ENCODE data around the gene SERPINB2.
"Not testable (repeated sequence)": the region's sequence is repeated elsewhere in the genome, so short reads cannot be mapped to it uniquely, and the experiment has no call there.

SERPINB2 gene

GRCh38 chr18:63888470-63889190, 1.1 kb downstream of the SERPINB2 start:
- DNase-seq (ENCODE audit: low read depth in 2 of 3, low spot score in 1 of 3), result no peak

GRCh38 chr18:63889626-63890025, 2.1 kb downstream of the SERPINB2 start:
- no peak for DNase-seq (ENCODE audit: low read depth in 2 of 3, low spot score in 1 of 3)

DNA sequence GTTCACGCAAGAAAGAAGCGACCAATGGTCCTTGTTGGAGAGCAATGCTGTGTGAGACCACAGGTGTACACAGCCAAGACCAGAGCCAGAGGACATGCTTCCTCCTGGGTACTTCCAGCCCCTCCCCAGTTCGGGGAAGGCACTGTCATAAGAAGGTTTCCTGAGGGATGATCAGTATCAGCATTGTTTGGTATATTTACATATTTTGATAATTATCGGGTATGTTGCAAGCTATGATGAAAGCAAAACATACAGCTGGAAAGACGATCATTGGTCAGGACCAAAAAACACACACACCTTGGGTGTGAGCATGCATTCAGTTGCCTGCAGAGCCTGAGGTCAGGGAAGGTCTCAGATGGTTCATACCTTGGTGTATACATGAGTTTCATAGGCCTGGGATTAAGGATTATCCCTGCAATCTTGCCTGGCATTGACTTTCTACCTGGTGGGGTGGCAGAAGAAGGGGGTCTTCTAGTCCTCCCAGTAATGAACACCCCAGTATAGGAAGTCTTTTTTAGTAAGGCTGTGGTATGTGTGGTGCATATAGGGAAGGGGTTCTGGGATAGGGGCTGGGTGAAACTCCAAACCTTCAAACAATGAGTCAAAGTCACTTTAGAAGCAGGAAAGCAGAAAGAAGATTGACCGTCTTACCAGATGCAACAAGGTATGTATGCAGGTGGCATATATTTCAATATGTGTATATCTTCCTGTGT, 2.9 kb downstream of the SERPINB2 start:
- DNase-seq (ENCODE audit: low read depth in 2 of 3, low spot score in 1 of 3), result no peak

GRCh38 chr18:63890950-63891304, 3.4 kb downstream of the SERPINB2 start:
- no peak for DNase-seq (ENCODE audit: low read depth in 2 of 3, low spot score in 1 of 3)

DNA sequence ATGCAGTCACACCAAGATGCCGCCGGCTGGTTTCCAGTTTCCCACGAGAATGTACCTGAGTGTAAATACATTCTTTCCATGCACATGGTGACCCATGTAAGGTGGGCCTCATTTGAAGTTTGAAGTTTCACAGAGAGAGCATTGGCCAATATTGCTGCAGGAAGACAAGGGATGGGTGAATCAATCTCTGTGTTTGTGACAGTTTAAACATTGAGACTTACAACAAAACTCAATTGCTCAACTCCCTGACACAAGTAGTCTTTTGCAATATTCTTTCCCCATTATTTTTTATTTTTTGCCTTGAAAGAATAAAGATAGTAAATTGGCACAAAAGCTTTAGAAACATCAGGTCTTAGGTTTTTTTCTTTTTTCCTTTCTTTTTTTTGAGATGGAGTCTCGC, 5.1 kb downstream of the SERPINB2 start:
- no peak for DNase-seq (ENCODE audit: low read depth in 2 of 3, low spot score in 1 of 3)

GRCh38 chr18:63894106-63894772, 6.7 kb downstream of the SERPINB2 start:
- DNase-seq (ENCODE audit: low read depth in 2 of 3, low spot score in 1 of 3), result no peak

GRCh38 chr18:63895190-63895589, 7.7 kb downstream of the SERPINB2 start:
- DNase-seq (ENCODE audit: low read depth in 2 of 3, low spot score in 1 of 3), result no peak

DNA sequence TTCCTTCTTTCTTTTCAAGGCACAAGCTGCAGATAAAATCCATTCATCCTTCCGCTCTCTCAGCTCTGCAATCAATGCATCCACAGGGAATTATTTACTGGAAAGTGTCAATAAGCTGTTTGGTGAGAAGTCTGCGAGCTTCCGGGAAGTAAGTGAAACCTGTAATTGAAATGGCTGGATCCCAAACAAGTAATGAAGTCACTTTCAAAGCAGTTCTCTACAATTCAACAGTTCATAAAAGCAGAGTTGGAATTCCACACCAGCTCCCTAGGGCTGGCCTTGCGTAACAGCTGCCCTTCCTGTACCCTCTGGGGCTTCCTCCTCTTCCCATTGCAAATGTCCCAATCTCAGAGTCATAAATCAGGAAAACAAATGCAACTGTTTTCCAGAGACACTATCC, 9.6 kb downstream of the SERPINB2 start:
- DNase-seq (ENCODE audit: low read depth in 2 of 3, low spot score in 1 of 3), result no peak

- DNase-seq (ENCODE audit: low read depth in 2 of 3, low spot score in 1 of 3), result no peak
These were observed 11.7 kb downstream of the SERPINB2 start for GRCh38 chr18:63899206-63899605.

DNA sequence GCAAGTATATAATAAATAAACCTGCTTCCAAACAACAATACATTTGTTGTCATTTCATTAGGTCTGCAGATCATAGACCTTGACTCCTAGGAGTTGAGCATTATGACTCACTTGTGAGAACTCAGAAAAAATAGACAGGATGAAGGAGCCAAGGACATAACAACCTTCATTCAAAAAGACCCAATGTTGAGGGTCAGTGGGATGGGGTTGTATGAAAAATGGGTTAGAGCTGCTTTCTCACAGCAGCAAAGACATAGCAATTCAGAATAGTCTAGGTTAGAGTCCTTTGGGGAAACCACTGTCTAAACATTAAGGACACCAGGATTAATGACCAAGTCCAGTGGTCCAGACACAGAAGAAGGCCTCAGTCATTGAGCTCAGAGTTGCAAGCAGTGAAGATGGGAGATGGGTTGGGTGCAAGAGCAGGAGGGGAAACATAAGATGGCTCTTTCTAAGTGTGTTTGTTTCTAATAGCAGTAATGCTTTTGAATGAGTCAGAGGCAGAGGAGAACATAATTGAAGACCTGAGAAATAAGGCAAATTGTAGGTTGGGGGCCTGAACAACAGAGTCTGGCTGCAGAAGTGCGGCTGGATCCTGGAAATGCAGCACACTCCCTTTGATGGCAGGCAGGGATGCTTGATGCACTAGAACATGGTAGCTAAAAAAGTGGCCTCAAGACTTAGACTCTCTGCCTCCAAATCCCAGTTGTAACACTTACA, 16.5 kb downstream of the SERPINB2 start:
- DNase-seq (ENCODE audit: low read depth in 2 of 3, low spot score in 1 of 3), result no peak

DNA sequence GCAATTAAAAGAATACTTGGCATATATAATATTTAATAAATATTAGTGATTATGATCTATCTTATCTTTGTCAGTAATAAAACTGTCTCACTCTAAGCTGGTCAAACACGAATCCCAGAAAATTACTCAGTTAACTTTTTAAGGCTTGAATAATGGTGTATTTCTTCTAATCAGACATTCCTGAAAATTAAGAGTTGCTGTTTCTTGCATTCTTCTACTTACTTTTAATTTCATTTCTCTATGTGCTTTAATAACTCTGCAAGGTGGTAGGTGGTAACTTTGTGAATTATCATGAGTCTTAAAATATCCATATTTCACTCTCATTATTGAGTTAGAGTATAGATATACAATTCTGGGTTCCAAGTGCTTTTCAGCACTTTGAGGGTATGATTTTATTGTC, 17.2 kb downstream of the SERPINB2 start:
- no peak for DNase-seq (ENCODE audit: low read depth in 2 of 3, low spot score in 1 of 3)

DNA sequence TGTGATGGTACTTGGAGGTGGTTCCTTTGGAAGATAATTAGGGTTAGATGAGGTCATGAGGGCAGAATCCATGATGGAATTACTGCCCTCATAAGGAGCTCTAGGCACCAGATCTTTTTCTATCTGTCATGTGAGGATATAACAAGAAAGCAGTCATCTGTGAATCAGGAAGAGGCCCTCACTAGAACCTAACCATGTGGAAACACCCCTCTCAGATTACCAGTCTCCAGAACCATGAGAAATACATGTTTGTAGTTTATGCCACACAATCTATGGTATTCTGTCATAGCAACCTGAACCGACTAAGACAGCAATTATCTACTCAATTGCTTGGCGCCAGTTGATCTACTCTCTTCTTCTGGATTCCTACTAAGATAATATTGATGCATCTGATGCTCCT, 17.9 kb downstream of the SERPINB2 start:
- no peak for DNase-seq (ENCODE audit: low read depth in 2 of 3, low spot score in 1 of 3)

DNA sequence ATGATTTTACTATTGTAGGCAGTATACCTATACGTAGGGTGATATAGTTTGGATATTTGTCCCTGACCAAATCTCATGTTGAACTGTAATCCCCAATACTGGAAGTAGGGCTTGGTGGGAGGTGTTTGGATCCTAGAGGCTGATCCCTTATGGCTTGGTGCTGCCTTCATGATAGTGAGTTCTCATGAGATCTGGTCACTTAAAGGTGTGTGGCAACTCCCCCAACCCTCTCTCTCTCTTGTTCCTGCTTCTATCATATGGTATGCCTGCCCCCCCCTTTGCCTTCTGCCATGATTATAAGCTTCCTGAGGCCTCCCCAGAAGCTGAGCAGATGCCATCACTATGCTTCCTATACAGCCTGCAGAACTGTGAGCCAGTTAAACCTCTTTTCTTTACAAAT, 18.6 kb downstream of the SERPINB2 start:
- DNase-seq (ENCODE audit: low read depth in 2 of 3, low spot score in 1 of 3), result no peak

GRCh38 chr18:63907664-63908063, 20.2 kb downstream of the SERPINB2 start, which contains the start of gene SERPINB10:
Gene SERPINB10, plus strand, starts transcription at chr18:63907958. Its CDS starts 7,553 bp downstream, at chr18:63915511.
- DNase-seq (ENCODE audit: low read depth in 2 of 3, low spot score in 1 of 3), result no peak

DNA sequence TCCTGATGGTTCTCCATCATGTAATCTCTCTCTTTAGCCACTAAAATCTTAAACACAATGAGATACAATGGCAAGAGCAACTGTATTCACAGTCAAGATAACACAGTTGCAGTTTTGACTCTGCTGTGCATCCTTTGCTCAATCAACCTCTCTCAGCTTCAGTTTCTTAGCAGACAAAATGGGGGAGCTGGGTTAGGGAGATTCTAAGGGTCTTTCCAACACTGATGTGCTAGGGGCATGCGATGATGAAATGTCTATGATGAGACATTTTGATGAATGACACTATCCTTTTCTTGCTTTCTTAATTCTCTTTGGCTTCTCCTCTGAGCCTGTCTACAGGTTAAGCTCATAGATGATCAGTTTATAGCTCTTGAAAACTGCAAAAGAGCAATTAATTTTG, 21.4 kb downstream of the SERPINB2 start:
- DNase-seq (ENCODE audit: low read depth in 2 of 3, low spot score in 1 of 3), result no peak

DNA sequence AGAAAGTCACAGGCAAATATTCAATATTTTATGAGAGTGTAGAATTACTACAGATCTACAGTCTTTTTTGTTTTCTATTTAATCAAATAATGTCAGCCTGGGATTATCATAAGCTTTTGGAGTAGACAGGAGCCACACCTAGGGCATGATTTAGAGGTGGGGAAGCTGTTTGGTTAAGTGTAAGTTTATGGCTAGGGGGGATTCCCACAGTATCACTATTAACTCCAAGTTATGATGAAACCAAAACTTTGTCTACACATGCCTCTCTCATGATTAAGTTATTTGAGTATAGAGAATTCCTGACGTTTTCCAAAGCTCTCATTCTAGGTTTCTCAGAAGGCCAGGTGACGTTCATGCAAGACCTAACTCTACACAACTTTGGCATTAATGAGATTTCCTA, 22.4 kb downstream of the SERPINB2 start:
- no peak for DNase-seq (ENCODE audit: low read depth in 2 of 3, low spot score in 1 of 3)

DNA sequence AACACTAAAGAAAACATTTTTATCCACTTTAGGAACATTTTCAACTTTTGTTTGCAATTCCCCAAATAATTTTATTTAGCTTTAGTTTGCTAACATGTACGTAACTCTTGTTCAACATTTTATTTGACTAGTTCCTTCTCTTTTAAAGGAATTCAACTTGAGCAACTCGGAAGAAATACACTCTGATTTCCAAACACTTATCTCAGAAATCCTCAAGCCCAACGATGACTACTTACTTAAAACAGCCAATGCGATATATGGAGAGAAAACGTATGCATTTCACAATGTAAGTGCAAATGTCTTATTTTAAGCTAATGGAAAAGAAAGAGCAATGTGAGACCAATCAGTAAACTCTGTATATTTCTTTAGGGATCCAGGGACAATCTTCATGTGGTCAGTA, 30.3 kb downstream of the SERPINB2 start:
- no peak for DNase-seq (ENCODE audit: low read depth in 2 of 3, low spot score in 1 of 3)

GRCh38 chr18:63922049-63922448, 34.5 kb downstream of the SERPINB2 start:
- no peak for DNase-seq (ENCODE audit: low read depth in 2 of 3, low spot score in 1 of 3)

- DNase-seq (ENCODE audit: low read depth in 2 of 3, low spot score in 1 of 3), result no peak
These were observed 37.0 kb downstream of the SERPINB2 start for GRCh38 chr18:63924551-63924950.

GRCh38 chr18:63928331-63928730, 40.8 kb downstream of the SERPINB2 start:
- DNase-seq (ENCODE audit: low read depth in 2 of 3, low spot score in 1 of 3), result no peak

- DNase-seq (ENCODE audit: low read depth in 2 of 3, low spot score in 1 of 3), result not testable (repeated sequence)
These were observed 41.9 kb downstream of the SERPINB2 start for GRCh38 chr18:63929369-63929768.
